IMR-90 (cell line): ENCODE results near the gene OR2C1. TPM values are rescaled to one million over a fixed set of nuclear protein-coding genes. Genes with fewer than 3 reads are reported as not detected.

Experiments
- ATAC-seq: fragments of 200-7000 bp; cut with Tn5 transposase; 2 replicates; pipeline ENCODE4 v1.9.1; 2020; ENCODE audit warnings: low read depth, mild to moderate bottlenecking, moderate library complexity
- BruUV-seq: library from RNA; stranded (reverse); fragments of 400-500 nt; replicated peaks from 2 replicates; lab custom pipeline; 2021; lab: Mats Ljungman, UMichigan
- CTCF ChIA-PET: fragments of 300-600 bp; formaldehyde crosslinking; extraction: SDS; loops from one replicate; lab custom pipeline; 2021; ENCODE audit warnings: antibody characterized with exemption; lab: Yijun Ruan, JAX
- POLR2A ChIA-PET: fragments of 300-600 bp; sonication (Branson Sonifier 250); formaldehyde crosslinking; loops from one replicate; lab custom pipeline; 2022; ENCODE audit warnings: antibody characterized with exemption; ENCODE audit not compliant: unreplicated experiment; lab: Charles Lee
- DNase-seq: peaks from one replicate; pipeline ENCODE4 v3.0.0; 2013
- H2AFZ ChIP-seq: replicated peaks from 2 replicates; pipeline ENCODE3; 2013; ENCODE audit warnings: low read length, mild to moderate bottlenecking; ENCODE audit not compliant: poor library complexity
- H2AK5ac ChIP-seq: 2 replicates; pipeline ENCODE4 v1.6.1; 2013; ENCODE audit warnings: low read depth, low read length, inconsistent platforms
- H2AK9ac ChIP-seq: replicated peaks from 2 replicates; pipeline ENCODE3; 2013; ENCODE audit warnings: mild to moderate bottlenecking, low read depth, low read length, moderate library complexity; ENCODE audit not compliant: poor library complexity
- H2BK120ac ChIP-seq: 2 replicates; pipeline ENCODE4 v1.6.1; 2013; ENCODE audit warnings: low read depth, low read length, inconsistent platforms
- H2BK15ac ChIP-seq: 3 replicates; pipeline ENCODE4 v1.6.1; 2013; ENCODE audit warnings: low read depth, low read length, inconsistent platforms
- H2BK20ac ChIP-seq: 2 replicates; pipeline ENCODE4 v1.6.1; 2013; ENCODE audit warnings: low read depth, mild to moderate bottlenecking, inconsistent platforms, low read length, moderate library complexity
- H2BK5ac ChIP-seq: 2 replicates; pipeline ENCODE4 v1.6.1; 2013; ENCODE audit warnings: mild to moderate bottlenecking, low read depth, low read length, inconsistent platforms; ENCODE audit not compliant: poor library complexity, severe bottlenecking
- H3K14ac ChIP-seq: replicated peaks from 2 replicates; pipeline ENCODE4 v1.6.1; 2013; ENCODE audit warnings: low read depth, low read length, inconsistent platforms
- H3K18ac ChIP-seq: 2 replicates; pipeline ENCODE4 v1.6.1; 2013; ENCODE audit warnings: low read depth, low read length, control low read depth
- H3K23ac ChIP-seq: 2 replicates; pipeline ENCODE4 v1.6.1; 2013; ENCODE audit warnings: low read depth, low read length, inconsistent platforms
- H3K27ac ChIP-seq: 2 replicates; pipeline ENCODE4 v1.5.1; 2013; ENCODE audit warnings: mild to moderate bottlenecking, control low read depth, low read length; ENCODE audit not compliant: insufficient read depth
- H3K27me3 ChIP-seq: 2 replicates; pipeline ENCODE4 v1.6.1; 2013; ENCODE audit warnings: low read length; ENCODE audit not compliant: control insufficient read depth, insufficient read depth
- H3K36me3 ChIP-seq: 2 replicates; pipeline ENCODE4 v1.6.1; 2013; ENCODE audit warnings: low read length, mixed read lengths; ENCODE audit not compliant: control insufficient read depth, insufficient read depth
- H3K4ac ChIP-seq: 2 replicates; pipeline ENCODE4 v1.6.1; 2013; ENCODE audit warnings: low read depth, low read length, inconsistent platforms
- H3K4me1 ChIP-seq: 2 replicates; pipeline ENCODE4 v1.6.1; 2013; ENCODE audit warnings: low read length, mixed read lengths; ENCODE audit not compliant: control insufficient read depth, insufficient read depth
- H3K4me2 ChIP-seq: 2 replicates; pipeline ENCODE4 v1.6.1; 2013; ENCODE audit warnings: low read depth, mild to moderate bottlenecking, control low read depth, low read length, moderate library complexity
- H3K4me3 ChIP-seq: 2 replicates; pipeline ENCODE4 v1.5.1; 2013; ENCODE audit warnings: low read depth, mild to moderate bottlenecking, control low read depth, low read length, moderate library complexity; ENCODE audit not compliant: insufficient read depth
- H3K56ac ChIP-seq: 2 replicates; pipeline ENCODE4 v1.6.1; 2013; ENCODE audit warnings: low read length, inconsistent platforms; ENCODE audit not compliant: insufficient read depth; ENCODE audit errors: extremely low read depth
- H3K79me1 ChIP-seq, 2 experiments: 2 replicates each; pipeline ENCODE4 v1.6.1; 2013; ENCODE audit warnings: low read length in 2 of 2, inconsistent platforms in 1 of 2, low read depth in 1 of 2
- H3K9ac ChIP-seq: 2 replicates; pipeline ENCODE4 v1.6.1; 2013; ENCODE audit warnings: low read depth, low read length, control low read depth
- H3K9me1 ChIP-seq: 2 replicates; pipeline ENCODE4 v1.6.1; 2013; ENCODE audit warnings: low read length, inconsistent platforms; ENCODE audit not compliant: insufficient read depth
- H3K9me3 ChIP-seq: 2 replicates; pipeline ENCODE4 v1.6.1; 2013; ENCODE audit warnings: low read length; ENCODE audit not compliant: control insufficient read depth, insufficient read depth
- H4K20me1 ChIP-seq: 2 replicates; pipeline ENCODE4 v1.6.1; 2013; ENCODE audit warnings: low read length, inconsistent platforms; ENCODE audit not compliant: insufficient read depth
- H4K5ac ChIP-seq: 2 replicates; pipeline ENCODE4 v1.6.1; 2013; ENCODE audit warnings: mild to moderate bottlenecking, low read depth, low read length, control low read depth
- H4K8ac ChIP-seq, 2 experiments: 2 replicates each; pipeline ENCODE4 v1.6.1; 2013; ENCODE audit warnings: low read depth in 2 of 2, low read length in 2 of 2, control low read depth in 1 of 2, inconsistent platforms in 1 of 2
- H4K91ac ChIP-seq: 2 replicates; pipeline ENCODE4 v1.6.1; 2013; ENCODE audit warnings: low read depth, low read length, inconsistent platforms; ENCODE audit not compliant: insufficient read depth
- BHLHE40 ChIP-seq: fragments of 150-350 bp; IDR thresholded peaks from 2 replicates; pipeline ENCODE4 v1.6.1; 2016; ENCODE audit warnings: mild to moderate bottlenecking, low read depth, low read length
- CEBPB ChIP-seq: IDR thresholded peaks from 2 replicates; pipeline ENCODE4 v1.6.1; 2012; ENCODE audit warnings: low read depth, low read length, improper control_type of control experiment
- CHD1 ChIP-seq: IDR thresholded peaks from 2 replicates; pipeline ENCODE4 v1.6.1; 2012; ENCODE audit warnings: low read depth, low read length, improper control_type of control experiment
- ELK1 ChIP-seq: fragments of 150-350 bp; IDR thresholded peaks from 2 replicates; pipeline ENCODE4 v1.6.1; 2016; ENCODE audit warnings: low read depth, mild to moderate bottlenecking, low read length, moderate library complexity, borderline replicate concordance
- FOS ChIP-seq: fragments of 150-350 bp; IDR thresholded peaks from 2 replicates; pipeline ENCODE4 v1.6.1; 2016; ENCODE audit warnings: low read depth, low read length
- MAFK ChIP-seq: IDR thresholded peaks from 2 replicates; pipeline ENCODE4 v1.6.1; 2012; ENCODE audit warnings: low read depth, low read length, improper control_type of control experiment
- MAZ ChIP-seq: IDR thresholded peaks from 2 replicates; pipeline ENCODE4 v1.6.1; 2012; ENCODE audit warnings: low read depth, mild to moderate bottlenecking, low read length, improper control_type of control experiment, moderate library complexity, borderline replicate concordance
- MXI1 ChIP-seq: IDR thresholded peaks from 2 replicates; pipeline ENCODE4 v1.6.1; 2012; ENCODE audit warnings: low read depth, mild to moderate bottlenecking, low read length, moderate library complexity, borderline replicate concordance
- POLR2A ChIP-seq: IDR thresholded peaks from 2 replicates; pipeline ENCODE4 v1.6.1; 2012; ENCODE audit warnings: mild to moderate bottlenecking, low read depth, low read length
- RAD21 ChIP-seq: IDR thresholded peaks from 2 replicates; pipeline ENCODE4 v1.6.1; 2012; ENCODE audit warnings: low read length, improper control_type of control experiment
- RCOR1 ChIP-seq: IDR thresholded peaks from 2 replicates; pipeline ENCODE4 v1.6.1; 2012; ENCODE audit warnings: mild to moderate bottlenecking, low read length, improper control_type of control experiment; ENCODE audit not compliant: insufficient replicate concordance
- RFX5 ChIP-seq: IDR thresholded peaks from 2 replicates; pipeline ENCODE4 v1.8.0; 2012; ENCODE audit warnings: low read depth, mild to moderate bottlenecking, low read length, moderate library complexity
- SMC3 ChIP-seq: fragments of 150-350 bp; IDR thresholded peaks from 2 replicates; pipeline ENCODE4 v1.6.1; 2016; ENCODE audit warnings: low read depth, mild to moderate bottlenecking, antibody characterized with exemption, low read length, moderate library complexity
- WGBS, 2 experiments: methylation state at CpG; one replicate each; pipeline versions ENCODE4 v1.1.5 to v1.1.7; 2013; ENCODE audit warnings: missing lambda C conversion rate in 2 of 2; ENCODE audit not compliant: insufficient read length in 1 of 2; ENCODE audit errors: extremely low coverage in 2 of 2; 5-methylcytosine and 5-hydroxymethylcytosine counted together
- dilution Hi-C: fragments of 300-500 bp; cut with HindIII; formaldehyde crosslinking; loops from one replicate; pipeline ENCODE4 v1.14.3; 2018; ENCODE audit warnings: low sequenced_read_pairs; ENCODE audit not compliant: unreplicated experiment
- in situ Hi-C: fragments of 300-500 bp; cut with MboI; formaldehyde crosslinking; loops from 3 replicates; pipeline ENCODE4 v1.14.3; 2019; ENCODE audit warnings: low sequenced_read_pairs, inconsistent platforms, mixed read lengths
- intact Hi-C: fragments of 100-400 bp; cut with micrococcal nuclease; formaldehyde crosslinking; loops from 2 replicates; pipeline ENCODE4 v1.10.0; 2022
- polyA plus RNA-seq, 3 experiments: library from polyadenylated mRNA; depleted of rRNA; stranded (reverse); fragments of >200 nt; gene quantifications; 2 replicates each; pipeline ENCODE4 v1.2.3, GENCODE V29; 2012; ENCODE audit warnings: low replicate concordance in 1 of 3
- total RNA-seq: library from RNA; depleted of rRNA; stranded (reverse); fragments of >200 nt; gene quantifications from 2 replicates; pipeline ENCODE4 v1.2.3, GENCODE V29; 2012
- TF ChIP-seq, protein P1 (sequence below): conservative IDR thresholded peaks from 2 replicates; pipeline ENCODE4 v1.5.1; 2012; ENCODE audit warnings: mild to moderate bottlenecking, low read depth, low read length, improper control_type of control experiment
- TF ChIP-seq, protein P2 (sequence below): fragments of 150-350 bp; IDR thresholded peaks from 2 replicates; pipeline ENCODE4 v1.6.1; 2017; ENCODE audit warnings: mild to moderate bottlenecking, antibody characterized with exemption, low read length, low read depth

The OR2C1 gene
- total and polyA plus RNA-seq, 2 of the 4 experiments (the other 2 are of a cell fraction): under 0.01 to 0.05 TPM

GRCh38 chr16:3364774-3365427 lies 9.2 kb downstream of the OR2C1 start:
- Histone ChIP-seq H3K9me3 (peaks cover 10% of the 10 kb centered on the region), H3K9me1 (no peaks in the 10 kb centered on the region), H4K8ac (peak overlapping the region; percentile 91 to 98), H3K36me3 (no peaks in the 10 kb centered on the region), H4K91ac (peak overlapping the region; percentile 78), H3K4me2 (peak overlapping the region; percentile 66), H4K20me1 (no peaks in the 10 kb centered on the region), H2BK120ac (peak overlapping the region; percentile 29), H2BK20ac (peak overlapping the region; percentile 22; the same call in 1 of the 2 replicates), H3K4me1 (no peaks in the 10 kb centered on the region), H4K5ac (peak overlapping the region; percentile 93), H3K79me1 (peaks cover 0 to 11% of the 10 kb centered on the region in 2 experiments; a peak in 2 of 4 replicates), H3K27ac (peak overlapping the region; percentile 77), H3K9ac (peak overlapping the region; percentile 57), H2AFZ (peak overlapping the region; percentile 98), H3K4ac (peak overlapping the region; percentile 84), H3K18ac (peak overlapping the region; percentile 13; the same call in 1 of the 2 replicates), H2BK5ac (peak overlapping the region; percentile 65), H3K27me3 (no peaks in the 10 kb centered on the region), H3K4me3 (peak overlapping the region; percentile 64), H2AK9ac (peak overlapping the region; percentile 98), H2BK15ac (no peak overlapping the region), H3K23ac (peak overlapping the region; percentile 79), H3K56ac (peak overlapping the region; percentile 61; the same call in 1 of the 2 replicates), H3K14ac (peak overlapping the region; percentile 96), H2AK5ac (peak overlapping the region; percentile 88)
- WGBS, 2 experiments: 14% methylated on average over 23 of the region's 42 CpGs; no CpG with 5 or more reads in 1 of the 2 experiments
- peak; percentile 98 for ATAC-seq
- intact Hi-C loops (no loop called here), in situ Hi-C loops (no loop called here), dilution Hi-C loops (no loop called here)
- POLR2A ChIA-PET: no interaction called here
- CTCF ChIA-PET: no interaction called here
- BruUV-seq: no TSS peak
- DNase-seq: peak; percentile 95
- TF ChIP-seq MAZ (peak; percentile 31; the same call in 1 of the 2 replicates), RFX5 (no peak), MAFK (no peak), POLR2A (peak; percentile 92), ELK1 (no peak), BHLHE40 (no peak), RCOR1 (no peak), CEBPB (peak; percentile 83), RAD21 (peak; percentile 17), SMC3 (no peak), MXI1 (0 out of 2 replicates have a peak, but pooled peaks have one; percentile 42), CHD1 (no peak), FOS (no peak)
- TF ChIP-seq, protein P1, sequence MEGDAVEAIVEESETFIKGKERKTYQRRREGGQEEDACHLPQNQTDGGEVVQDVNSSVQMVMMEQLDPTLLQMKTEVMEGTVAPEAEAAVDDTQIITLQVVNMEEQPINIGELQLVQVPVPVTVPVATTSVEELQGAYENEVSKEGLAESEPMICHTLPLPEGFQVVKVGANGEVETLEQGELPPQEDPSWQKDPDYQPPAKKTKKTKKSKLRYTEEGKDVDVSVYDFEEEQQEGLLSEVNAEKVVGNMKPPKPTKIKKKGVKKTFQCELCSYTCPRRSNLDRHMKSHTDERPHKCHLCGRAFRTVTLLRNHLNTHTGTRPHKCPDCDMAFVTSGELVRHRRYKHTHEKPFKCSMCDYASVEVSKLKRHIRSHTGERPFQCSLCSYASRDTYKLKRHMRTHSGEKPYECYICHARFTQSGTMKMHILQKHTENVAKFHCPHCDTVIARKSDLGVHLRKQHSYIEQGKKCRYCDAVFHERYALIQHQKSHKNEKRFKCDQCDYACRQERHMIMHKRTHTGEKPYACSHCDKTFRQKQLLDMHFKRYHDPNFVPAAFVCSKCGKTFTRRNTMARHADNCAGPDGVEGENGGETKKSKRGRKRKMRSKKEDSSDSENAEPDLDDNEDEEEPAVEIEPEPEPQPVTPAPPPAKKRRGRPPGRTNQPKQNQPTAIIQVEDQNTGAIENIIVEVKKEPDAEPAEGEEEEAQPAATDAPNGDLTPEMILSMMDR: no peak
- TF ChIP-seq, protein P2, sequence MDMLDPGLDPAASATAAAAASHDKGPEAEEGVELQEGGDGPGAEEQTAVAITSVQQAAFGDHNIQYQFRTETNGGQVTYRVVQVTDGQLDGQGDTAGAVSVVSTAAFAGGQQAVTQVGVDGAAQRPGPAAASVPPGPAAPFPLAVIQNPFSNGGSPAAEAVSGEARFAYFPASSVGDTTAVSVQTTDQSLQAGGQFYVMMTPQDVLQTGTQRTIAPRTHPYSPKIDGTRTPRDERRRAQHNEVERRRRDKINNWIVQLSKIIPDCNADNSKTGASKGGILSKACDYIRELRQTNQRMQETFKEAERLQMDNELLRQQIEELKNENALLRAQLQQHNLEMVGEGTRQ: no peak
